GM20431 (cell line): ENCODE results near the gene ADAM33.

Source experiments
- in situ Hi-C: fragments of 300-500 bp; cut with MseI, MboI; formaldehyde crosslinking; loops from one replicate; pipeline ENCODE4 v1.15.0; 2020; ENCODE audit warnings: low sequenced_read_pairs; ENCODE audit not compliant: unreplicated experiment

Gene ADAM33

DNA sequence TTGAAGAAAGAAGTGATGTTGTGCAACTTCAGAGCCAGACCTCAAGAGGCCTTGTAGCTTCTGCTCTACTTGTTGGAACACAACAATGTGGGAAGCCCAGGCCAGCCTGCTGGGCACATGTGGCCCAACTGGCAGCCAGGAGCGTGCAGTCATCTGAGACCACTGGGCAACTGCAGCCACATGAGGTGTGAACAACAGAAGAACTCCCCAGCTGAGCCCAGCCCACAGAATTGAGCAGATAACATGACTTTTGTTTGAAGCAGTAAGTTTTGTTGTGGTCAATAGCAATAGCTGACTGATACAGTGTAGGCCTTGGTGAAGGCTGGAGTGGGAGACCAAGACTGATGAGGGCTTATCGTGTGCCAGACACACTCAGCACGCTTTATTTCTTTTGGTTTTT is 8.6 kb upstream of the ADAM33 start:
- in situ Hi-C loops, result no loop called here

- in situ Hi-C loops, result no loop called here
These were observed 8.2 kb upstream of the ADAM33 start for GRCh38 chr20:3689978-3690377.

DNA sequence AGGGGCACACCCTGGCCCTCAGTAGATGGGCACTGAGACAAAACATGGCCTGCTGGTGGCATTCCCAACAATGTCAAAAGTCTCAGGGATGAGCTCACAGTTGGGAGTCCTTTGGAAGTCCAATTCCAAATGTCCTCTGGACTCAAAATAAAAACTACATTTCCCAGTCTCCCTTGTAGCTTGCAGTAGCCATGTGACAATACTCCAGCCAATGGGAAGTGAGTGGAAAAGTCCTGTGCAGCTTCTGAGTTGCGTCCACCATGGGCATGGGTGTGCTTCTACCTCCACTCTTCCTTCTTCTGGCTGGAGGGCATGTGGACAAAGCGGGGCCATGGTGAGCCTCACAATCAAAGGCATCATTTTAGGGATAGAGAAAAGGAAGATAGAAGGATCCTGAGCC is 5.8 kb upstream of the ADAM33 start:
- in situ Hi-C loops, result no loop called here

- in situ Hi-C loops, result no loop called here
These were observed 5.1 kb upstream of the ADAM33 start for GRCh38 chr20:3686867-3687321.

DNA sequence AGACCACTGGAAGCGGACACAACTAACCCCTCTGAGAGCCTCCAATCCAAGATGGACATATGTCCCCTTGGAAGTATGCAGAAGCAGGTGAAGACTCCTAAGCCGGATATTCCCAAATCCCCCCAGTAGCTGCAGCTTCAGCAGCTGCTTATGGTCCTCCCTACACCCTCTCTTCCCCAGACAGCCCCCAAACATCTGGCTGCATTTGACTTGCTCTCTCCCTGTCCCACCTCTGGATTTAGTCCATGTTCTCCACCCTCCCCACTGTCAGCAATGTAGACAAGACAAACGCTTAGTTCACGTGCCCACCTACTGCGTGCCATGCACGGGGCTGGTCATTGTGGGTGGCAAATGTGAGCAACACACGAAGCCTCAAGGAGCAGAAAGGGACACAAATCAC is 4.6 kb upstream of the ADAM33 start:
- in situ Hi-C loops, result no loop called here

DNA sequence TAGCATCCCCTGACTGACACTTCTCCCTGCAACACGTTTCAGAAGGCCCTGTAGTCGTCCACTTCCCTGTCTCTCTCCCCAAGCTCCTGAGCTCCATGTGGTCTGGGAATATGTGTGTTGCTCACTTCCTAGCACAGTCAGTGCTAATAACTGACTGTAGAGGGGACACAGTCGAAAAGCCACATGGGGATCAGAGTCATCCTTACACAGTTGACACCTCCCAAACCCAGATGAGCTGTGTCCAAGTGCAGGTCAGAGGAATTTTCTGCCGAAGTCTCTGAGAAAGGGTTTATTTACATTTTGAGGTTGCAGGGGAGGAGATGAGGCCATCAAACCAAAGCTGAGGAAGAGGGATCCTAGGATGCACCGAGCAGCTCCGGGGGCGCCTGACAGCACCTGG is 3.5 kb upstream of the ADAM33 start:
- in situ Hi-C loops, result no loop called here

GRCh38 chr20:3681352-3681930 is 369 bp downstream of the ADAM33 start:
- in situ Hi-C loops, result no loop called here

DNA sequence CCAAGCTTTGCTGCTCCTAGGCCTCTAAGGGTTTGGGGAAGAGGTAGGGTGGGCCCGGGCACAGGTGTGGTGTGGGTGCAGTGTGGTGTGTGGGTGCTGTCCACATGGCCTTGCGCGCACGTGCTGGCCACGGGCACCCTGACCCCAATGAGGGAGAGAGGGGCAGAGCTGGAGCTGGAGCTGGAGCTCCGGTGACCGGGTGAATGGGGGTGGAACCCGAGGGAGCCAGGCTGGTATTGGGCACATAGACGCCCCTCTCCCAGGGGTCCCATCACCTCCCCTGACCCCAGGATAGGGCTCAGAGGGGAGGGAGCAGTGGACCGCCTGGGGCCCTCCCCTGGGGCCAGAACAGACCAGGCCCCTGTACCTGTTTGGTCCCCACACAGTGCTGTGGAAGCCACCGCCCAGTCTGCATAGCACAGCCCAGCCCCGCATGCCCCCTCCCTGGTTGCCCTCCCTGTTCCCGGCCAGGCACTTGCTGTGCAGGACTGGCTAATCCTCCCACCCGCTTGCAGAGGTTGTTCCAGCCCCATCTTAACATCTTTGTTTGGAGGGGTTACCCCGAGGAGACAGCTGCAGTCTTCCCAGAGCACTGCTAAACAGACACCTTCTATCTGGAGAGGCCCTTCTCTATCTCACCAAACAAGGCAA is 984 bp downstream of the ADAM33 start:
- in situ Hi-C loops, result no loop called here

GRCh38 chr20:3679749-3680700 is 1.8 kb downstream of the ADAM33 start:
- in situ Hi-C loops, result no loop called here

- in situ Hi-C loops, result no loop called here
These were observed 2.7 kb downstream of the ADAM33 start for GRCh38 chr20:3678856-3679720.

DNA sequence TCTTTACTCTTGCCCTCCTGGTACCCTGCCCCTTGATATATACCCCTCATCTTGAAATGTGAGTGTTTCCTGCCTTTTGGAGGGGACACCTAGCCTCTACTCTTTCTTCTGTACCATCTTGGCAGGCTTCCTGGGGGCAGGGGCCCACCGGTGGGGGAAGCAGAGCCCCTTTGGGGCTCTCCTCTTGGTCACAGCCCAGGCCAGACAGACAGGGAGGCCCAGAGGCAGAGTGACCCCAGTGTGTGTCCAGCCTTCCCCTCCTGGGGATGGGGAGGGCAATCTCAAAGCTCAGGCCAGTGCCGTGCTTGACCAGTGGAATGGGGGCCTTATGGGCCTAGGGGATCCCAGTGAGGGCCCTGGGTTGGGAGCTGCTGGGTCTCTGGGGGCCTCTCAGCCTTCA is 3.6 kb downstream of the ADAM33 start:
- in situ Hi-C loops, result no loop called here

- in situ Hi-C loops, result no loop called here
These were observed 4.1 kb downstream of the ADAM33 start for GRCh38 chr20:3677733-3678132.

- in situ Hi-C loops, result no loop called here
These were observed 6.6 kb downstream of the ADAM33 start for GRCh38 chr20:3674995-3675900.

DNA sequence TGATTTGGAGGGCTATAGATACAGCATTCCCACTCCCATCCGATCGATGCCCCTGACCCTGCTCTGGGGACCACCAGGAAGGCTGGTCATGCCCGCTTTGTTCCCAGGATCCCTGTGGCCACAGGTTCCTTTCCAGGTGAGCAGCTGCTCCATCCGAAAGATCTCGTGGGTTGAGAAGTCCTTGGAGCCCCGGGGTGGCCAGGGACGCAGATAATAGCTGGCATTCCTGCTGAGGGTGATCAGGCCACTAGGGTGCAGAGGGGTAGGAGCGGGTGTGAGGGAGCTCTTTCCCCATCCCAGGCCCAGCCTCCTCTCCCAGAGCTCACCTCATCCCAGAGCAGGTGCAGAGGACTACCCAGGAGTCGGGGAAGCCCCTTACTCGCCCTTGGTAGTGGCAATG is 7.4 kb downstream of the ADAM33 start:
- in situ Hi-C loops, result no loop called here

GRCh38 chr20:3673221-3674070 is 8.4 kb downstream of the ADAM33 start:
- in situ Hi-C loops, result no loop called here

DNA sequence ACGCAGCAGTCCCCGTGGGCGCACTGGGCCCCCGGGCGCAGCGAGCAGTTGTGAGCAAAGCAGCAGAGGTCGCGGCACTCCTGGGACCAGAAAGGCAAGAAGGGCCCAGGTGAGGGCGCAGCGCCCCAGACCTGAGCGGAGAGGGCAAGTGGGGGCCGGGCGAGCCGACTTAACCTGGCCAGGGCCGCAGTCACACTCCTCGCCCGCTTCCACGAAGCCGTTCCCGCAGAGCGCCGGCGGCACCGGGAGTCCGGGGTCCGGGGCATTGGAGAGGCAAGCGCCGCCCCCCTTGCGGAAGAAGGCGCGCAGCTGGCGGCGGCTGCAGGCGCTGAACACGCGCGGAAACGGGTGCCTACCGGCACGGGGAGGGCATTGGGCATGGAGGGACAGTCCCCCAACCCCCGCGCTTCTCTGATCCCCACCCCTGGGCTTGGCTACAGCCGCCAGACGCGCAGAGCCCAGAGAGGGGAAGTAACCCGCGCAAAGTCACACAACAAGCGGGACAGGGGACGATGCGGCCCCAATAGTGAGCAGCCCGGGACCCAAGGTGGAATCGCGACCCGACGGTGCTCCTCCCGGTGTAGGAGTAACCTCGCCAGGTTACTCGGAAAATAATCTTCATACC is 9.2 kb downstream of the ADAM33 start:
- in situ Hi-C loops, result no loop called here

DNA sequence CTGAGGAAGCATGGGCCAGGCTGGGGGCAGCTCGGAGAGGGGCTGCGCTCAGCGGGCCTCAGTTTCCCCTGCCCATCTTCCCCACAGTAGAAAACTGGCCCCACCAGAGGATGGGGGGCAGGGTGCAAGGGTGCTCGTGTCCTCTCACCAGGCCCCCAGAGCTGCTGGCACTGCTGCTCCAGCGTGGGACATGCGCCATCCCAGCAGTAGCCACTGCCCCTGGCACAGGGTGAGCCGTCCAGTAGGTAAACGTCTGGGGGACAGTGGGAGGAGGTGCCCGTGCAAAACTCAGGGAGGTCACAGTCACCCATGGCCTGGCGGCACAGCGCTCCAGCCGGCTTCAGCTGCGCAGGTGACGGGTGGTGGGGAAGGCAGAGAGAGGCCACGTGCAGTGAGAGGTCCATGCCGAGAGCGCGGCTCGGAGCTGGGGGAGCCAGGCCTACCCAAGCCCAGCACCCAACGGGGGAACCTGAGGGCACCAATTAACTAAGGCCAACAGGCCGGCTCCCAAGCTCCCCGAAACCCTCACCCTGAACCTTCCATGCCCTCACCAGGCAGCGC is 9.7 kb downstream of the ADAM33 start:
- in situ Hi-C loops, result no loop called here

DNA sequence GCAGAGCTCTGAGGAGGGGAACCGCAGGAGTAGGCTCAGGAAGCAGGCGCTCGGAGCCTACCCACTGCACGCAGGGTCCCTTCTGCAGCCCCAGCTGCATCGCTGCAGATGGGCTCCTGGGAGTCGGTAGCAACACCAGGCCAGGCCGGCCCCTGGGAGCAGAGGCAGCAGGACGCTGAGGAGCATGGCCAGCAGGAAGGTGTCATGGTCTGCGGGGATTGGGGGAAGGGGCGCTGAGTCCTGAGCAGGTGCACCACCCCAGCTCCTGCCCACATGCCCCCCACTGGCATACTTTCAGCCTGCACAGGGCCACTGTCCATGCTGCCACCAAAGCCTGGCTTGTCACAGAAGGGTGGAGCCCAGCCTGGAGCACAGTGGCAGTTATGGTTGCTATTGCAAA is 10.9 kb downstream of the ADAM33 start:
- in situ Hi-C loops, result no loop called here
